Activated CD8-positive, alpha-beta T cell treated with anti-CD3 and anti-CD28 coated beads, Interleukin-2, amount 10 ng/mL, durations not matched to agents 7 days and 5 days (primary cell): ENCODE results near the gene XAF1. TPM values are rescaled to one million over a fixed set of nuclear protein-coding genes. Genes with fewer than 3 reads are reported as not detected.

ENCODE experiments used
- ATAC-seq: fragments of 150-1000 bp; cut with Tn5 transposase; one replicate; pipeline ENCODE4 v1.10.0; 2021; ENCODE audit warnings: moderate library complexity
- CTCF ChIA-PET: fragments of 350-600 bp; sonication (Branson Sonifier 250); formaldehyde crosslinking; loops from one replicate; lab custom pipeline; 2021; ENCODE audit warnings: antibody characterized with exemption; lab: Charles Lee
- POLR2A ChIA-PET: fragments of 350-600 bp; sonication (Branson Sonifier 250); formaldehyde crosslinking; loops from one replicate; lab custom pipeline; 2021; ENCODE audit warnings: antibody characterized with exemption; lab: Charles Lee
- DNase-seq: peaks from one replicate; pipeline ENCODE4 v3.0.0-alpha.2; 2020
- H3K27ac Mint-ChIP-seq: one replicate; pipeline ENCODE4 v1.8.0; 2021; ENCODE audit warnings: mild to moderate bottlenecking, mixed read lengths
- H3K27me3 Mint-ChIP-seq: one replicate; pipeline ENCODE4 v1.8.0; 2021; ENCODE audit warnings: low read depth, mixed read lengths
- H3K36me3 Mint-ChIP-seq: one replicate; pipeline ENCODE4 v1.8.0; 2021; ENCODE audit warnings: low read depth, mixed read lengths
- H3K4me1 Mint-ChIP-seq: one replicate; pipeline ENCODE4 v1.8.0; 2021; ENCODE audit warnings: low read depth, mixed read lengths
- H3K4me3 Mint-ChIP-seq: one replicate; pipeline ENCODE4 v1.8.0; 2021; ENCODE audit warnings: mild to moderate bottlenecking, mixed read lengths
- H3K9me3 Mint-ChIP-seq: one replicate; pipeline ENCODE4 v1.8.0; 2022; ENCODE audit warnings: mixed read lengths; ENCODE audit not compliant: insufficient read depth
- total RNA-seq, 2 experiments: library from RNA; stranded (reverse); gene quantifications; one replicate each; pipeline ENCODE4 v1.2.3, GENCODE V29; 2021

The XAF1 gene
- total RNA-seq, 2 experiments from 2014 or later: 298 to 306 TPM

DNA sequence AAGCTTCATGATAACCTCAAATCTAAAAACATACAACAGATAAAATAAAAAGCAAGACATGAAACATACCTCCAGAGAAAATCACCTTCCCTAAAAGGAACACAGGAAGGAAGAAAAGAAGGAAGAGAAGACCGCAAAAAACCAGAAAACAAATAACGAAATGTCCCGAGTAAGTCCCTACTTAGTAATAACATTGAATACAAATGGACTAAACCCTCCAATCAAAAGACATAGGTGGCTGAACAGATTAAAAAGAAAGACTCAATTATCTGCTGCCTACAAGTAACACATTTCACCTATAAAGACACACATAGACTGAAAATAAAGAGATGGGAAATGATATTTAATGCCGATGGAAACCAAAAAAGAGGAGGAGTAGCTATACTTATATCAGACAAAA is 26.4 kb downstream of the XAF1 start:
- peaks cover 17% of the 10 kb centered on the region for H3K36me3 Mint-ChIP-seq
- DNase-seq (no peak), ATAC-seq (no peak)
- peaks cover 46% of the 10 kb centered on the region for H3K9me3 Mint-ChIP-seq
- H3K4me3 Mint-ChIP-seq: no peak overlapping the region
- no peak overlapping the region for H3K27ac Mint-ChIP-seq
- CTCF ChIA-PET: no interaction called here
- POLR2A ChIA-PET: interaction anchor here (1.2 kb wide), 1 partner anchor 26 kb away, joined by 3 read pairs; no protein-coding TSS in a partner anchor
- peaks cover 12% of the 10 kb centered on the region for H3K4me1 Mint-ChIP-seq
- peaks cover 54% of the 10 kb centered on the region for H3K27me3 Mint-ChIP-seq

GRCh38 chr17:6786618-6787017 is 30.8 kb downstream of the XAF1 start:
- DNase-seq (no peak), ATAC-seq (no peak)
- no peaks in the 10 kb centered on the region for H3K4me1 Mint-ChIP-seq
- H3K27me3 Mint-ChIP-seq: peaks cover 73% of the 10 kb centered on the region
- POLR2A ChIA-PET: no interaction called here
- peaks cover 40% of the 10 kb centered on the region for H3K9me3 Mint-ChIP-seq
- H3K27ac Mint-ChIP-seq: no peak overlapping the region
- CTCF ChIA-PET: no interaction called here
- no peak overlapping the region for H3K4me3 Mint-ChIP-seq
- peaks cover 6% of the 10 kb centered on the region for H3K36me3 Mint-ChIP-seq

DNA sequence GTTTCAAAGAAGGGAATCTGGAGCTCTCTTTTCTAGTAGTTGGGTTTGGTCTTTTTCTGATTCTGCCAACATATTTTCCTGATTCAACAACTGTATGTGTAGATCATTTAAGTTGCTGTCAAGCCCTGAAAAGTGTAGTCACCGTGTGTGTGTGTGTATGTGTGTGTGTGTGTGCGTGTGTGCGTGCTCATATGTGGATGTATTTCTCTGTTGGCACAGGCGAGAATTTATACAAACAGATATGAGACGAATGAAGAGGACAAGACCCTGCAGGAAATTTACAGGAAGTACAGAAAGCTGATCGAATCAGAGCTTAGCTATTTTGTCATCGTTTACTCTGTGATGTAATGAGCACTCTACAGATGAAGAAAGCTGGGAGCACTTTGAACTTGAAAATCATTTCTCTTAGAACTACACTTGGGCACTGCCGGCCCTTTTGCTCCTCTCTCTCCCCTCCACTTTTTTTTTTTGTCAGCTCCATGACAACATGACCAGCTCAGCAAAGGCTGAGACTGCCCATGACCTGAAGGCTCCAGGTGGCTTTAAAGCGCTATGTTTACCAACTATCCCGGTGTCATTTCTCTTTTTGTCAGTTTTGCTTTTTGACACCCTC is 31.3 kb downstream of the XAF1 start:
- CTCF ChIA-PET: no interaction called here
- H3K4me1 Mint-ChIP-seq: no peaks in the 10 kb centered on the region
- POLR2A ChIA-PET: interaction anchor here (0.6 kb wide), 1 partner anchor 42 kb away, joined by 3 read pairs; no protein-coding TSS in a partner anchor

GRCh38 chr17:6789146-6789545 is 33.3 kb downstream of the XAF1 start:
- peaks cover 62% of the 10 kb centered on the region for H3K27me3 Mint-ChIP-seq
- CTCF ChIA-PET: no interaction called here
- peaks cover 5% of the 10 kb centered on the region for H3K4me1 Mint-ChIP-seq
- H3K4me3 Mint-ChIP-seq: no peak overlapping the region
- H3K9me3 Mint-ChIP-seq: peaks cover 15% of the 10 kb centered on the region
- ATAC-seq (no peak), DNase-seq (no peak)
- POLR2A ChIA-PET: no interaction called here
- H3K27ac Mint-ChIP-seq: no peak overlapping the region
- peaks cover 2% of the 10 kb centered on the region for H3K36me3 Mint-ChIP-seq

More for the DNA sequence above, 31.3 kb downstream of the XAF1 start:
- Mint-ChIP-seq H3K36me3 (peaks cover 4% of the 10 kb centered on the region), H3K27ac (no peak overlapping the region), H3K4me3 (no peak overlapping the region), H3K27me3 (peaks cover 69% of the 10 kb centered on the region), H3K9me3 (peaks cover 35% of the 10 kb centered on the region)
- no peak for DNase-seq
- ATAC-seq: no peak

GRCh38 chr17:6793748-6794493 is 38.1 kb downstream of the XAF1 start:
- ChIA-PET POLR2A (interaction anchor here (0.7 kb wide), 1 partner anchor 769 kb away, joined by 4 read pairs; no protein-coding TSS in a partner anchor), CTCF (interaction anchor here (1.0 kb wide), 1 partner anchor 50 kb away, joined by 3 read pairs; no protein-coding TSS in a partner anchor)
- Mint-ChIP-seq H3K36me3 (no peaks in the 10 kb centered on the region), H3K9me3 (no peaks in the 10 kb centered on the region), H3K27ac (no peak overlapping the region), H3K4me3 (no peak overlapping the region), H3K27me3 (peaks cover 52% of the 10 kb centered on the region), H3K4me1 (peaks cover 5% of the 10 kb centered on the region)
- no peak for ATAC-seq
- DNase-seq: no peak

GRCh38 chr17:6796017-6796886 is 40.4 kb downstream of the XAF1 start:
- ChIA-PET CTCF (no interaction called here), POLR2A (interaction anchor here (0.7 kb wide), 1 partner anchor 23 kb away, joined by 4 read pairs; no protein-coding TSS in a partner anchor)
- peaks cover 45% of the 10 kb centered on the region for H3K27me3 Mint-ChIP-seq
- H3K27ac Mint-ChIP-seq: no peak overlapping the region
- ATAC-seq (no peak), DNase-seq (no peak)
- peaks cover 5% of the 10 kb centered on the region for H3K4me1 Mint-ChIP-seq
- no peaks in the 10 kb centered on the region for H3K9me3 Mint-ChIP-seq
- no peak overlapping the region for H3K4me3 Mint-ChIP-seq
- H3K36me3 Mint-ChIP-seq: no peaks in the 10 kb centered on the region

DNA sequence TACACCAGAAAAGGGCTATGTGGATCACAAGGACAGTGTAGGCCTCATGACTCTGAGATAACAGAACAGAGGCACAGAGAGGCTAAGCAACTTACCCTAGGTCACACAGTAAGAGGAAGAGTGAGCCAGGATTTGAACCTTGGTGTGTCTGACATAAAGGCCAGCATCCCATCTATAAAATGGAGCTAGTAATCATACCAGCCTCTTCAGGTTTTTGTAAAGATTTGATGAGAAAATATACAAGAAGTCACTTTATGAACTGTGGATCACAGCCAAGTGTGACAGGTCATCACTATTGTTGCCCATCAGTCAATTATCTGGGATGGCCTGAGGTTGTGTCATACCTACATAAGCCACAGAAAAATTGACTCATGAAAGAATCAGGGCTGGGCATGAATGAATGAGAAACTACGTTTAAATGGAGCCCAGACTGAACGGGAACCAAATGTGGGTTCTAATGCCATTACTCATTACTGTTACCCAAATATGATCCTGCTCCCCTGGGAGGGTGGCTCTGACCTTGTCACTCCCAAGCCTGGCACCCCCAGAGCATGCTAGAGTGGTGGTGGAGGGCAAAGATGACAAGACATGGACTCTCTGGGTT is 41.1 kb downstream of the XAF1 start:
- CTCF ChIA-PET: no interaction called here
- DNase-seq: no peak
- Mint-ChIP-seq H3K27me3 (peaks cover 42% of the 10 kb centered on the region), H3K36me3 (no peaks in the 10 kb centered on the region), H3K4me1 (peaks cover 5% of the 10 kb centered on the region), H3K9me3 (no peaks in the 10 kb centered on the region), H3K27ac (no peak overlapping the region), H3K4me3 (no peak overlapping the region)
- POLR2A ChIA-PET: no interaction called here
- no peak for ATAC-seq

GRCh38 chr17:6797718-6798351 is 42.0 kb downstream of the XAF1 start:
- H3K4me3 Mint-ChIP-seq: no peak overlapping the region
- ATAC-seq (no peak), DNase-seq (no peak)
- H3K27ac Mint-ChIP-seq: no peak overlapping the region
- no peaks in the 10 kb centered on the region for H3K9me3 Mint-ChIP-seq
- peaks cover 5% of the 10 kb centered on the region for H3K4me1 Mint-ChIP-seq
- no peaks in the 10 kb centered on the region for H3K36me3 Mint-ChIP-seq
- ChIA-PET POLR2A (no interaction called here), CTCF (no interaction called here)
- H3K27me3 Mint-ChIP-seq: peaks cover 38% of the 10 kb centered on the region

- Mint-ChIP-seq H3K27me3 (peaks cover 31% of the 10 kb centered on the region), H3K4me3 (no peak overlapping the region), H3K36me3 (no peaks in the 10 kb centered on the region), H3K27ac (no peak overlapping the region), H3K4me1 (no peaks in the 10 kb centered on the region), H3K9me3 (no peaks in the 10 kb centered on the region)
- CTCF ChIA-PET: no interaction called here
- ATAC-seq: no peak
- no peak for DNase-seq
- POLR2A ChIA-PET: no interaction called here
Measured at GRCh38 chr17:6799738-6800137, 43.9 kb downstream of the XAF1 start.

DNA sequence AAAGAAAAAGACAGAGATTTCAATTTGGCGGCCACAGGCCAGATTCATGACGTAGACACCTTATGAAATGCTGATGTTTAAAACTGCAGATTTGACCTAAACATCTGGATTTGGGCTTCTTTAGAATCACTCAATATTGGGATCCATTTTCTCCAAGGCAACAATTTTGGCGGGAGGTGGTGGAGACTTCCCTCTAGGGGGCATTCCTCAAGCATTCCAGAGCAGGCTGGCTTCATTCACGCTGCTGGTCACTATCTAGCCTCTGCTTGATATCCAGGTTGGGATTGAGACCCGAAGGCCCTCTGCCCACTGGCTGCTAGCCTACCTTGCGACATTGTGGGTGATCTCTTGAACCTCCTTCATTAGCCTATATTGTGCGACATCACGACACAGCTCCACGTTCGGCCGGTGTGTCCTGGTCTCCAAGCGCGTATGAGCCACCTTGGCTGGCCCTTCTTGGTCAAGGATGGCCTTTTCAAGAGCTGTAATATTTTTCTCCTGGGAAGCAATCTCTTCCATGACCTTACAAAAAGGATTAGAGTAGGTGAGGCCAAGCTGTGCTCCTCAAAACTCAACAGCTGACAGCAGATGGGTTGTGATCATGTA is 44.7 kb downstream of the XAF1 start:
- DNase-seq: no peak
- Mint-ChIP-seq H3K27ac (no peak overlapping the region), H3K4me3 (no peak overlapping the region), H3K4me1 (no peaks in the 10 kb centered on the region), H3K9me3 (no peaks in the 10 kb centered on the region), H3K36me3 (no peaks in the 10 kb centered on the region), H3K27me3 (peaks cover 33% of the 10 kb centered on the region)
- ATAC-seq: no peak
- POLR2A ChIA-PET: no interaction called here
- CTCF ChIA-PET: interaction anchor here (1.1 kb wide), 1 partner anchor 103 kb away, joined by 4 read pairs; no protein-coding TSS in a partner anchor

DNA sequence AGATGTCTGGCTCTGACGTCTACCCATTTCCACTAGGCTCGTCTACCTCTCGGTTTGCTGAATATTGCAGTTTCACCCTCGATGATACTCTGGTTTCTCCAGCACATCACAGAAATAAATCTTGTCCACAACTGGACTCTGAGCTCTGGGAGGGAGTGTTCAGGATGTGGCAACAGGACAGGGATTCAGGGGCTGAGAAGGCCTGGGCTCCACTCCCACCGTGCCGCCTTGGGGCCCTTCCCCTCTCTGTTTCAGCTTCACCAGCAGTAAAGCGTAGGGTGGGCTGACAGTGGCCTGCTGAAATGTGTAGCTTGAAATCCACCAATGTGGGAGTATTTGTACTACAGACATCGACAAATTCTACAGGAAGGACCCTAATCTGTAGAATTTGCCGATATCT is 55.7 kb downstream of the XAF1 start:
- no peaks in the 10 kb centered on the region for H3K36me3 Mint-ChIP-seq

More for the DNA sequence above, 55.7 kb downstream of the XAF1 start:
- Mint-ChIP-seq H3K27ac (no peak overlapping the region), H3K9me3 (no peaks in the 10 kb centered on the region), H3K27me3 (peaks cover 34% of the 10 kb centered on the region), H3K4me1 (no peaks in the 10 kb centered on the region), H3K4me3 (no peak overlapping the region)
- DNase-seq: no peak
- no peak for ATAC-seq
- ChIA-PET POLR2A (no interaction called here), CTCF (no interaction called here)
